ENCODE results near the gene CXCL3.

Gene CXCL3

DNA sequence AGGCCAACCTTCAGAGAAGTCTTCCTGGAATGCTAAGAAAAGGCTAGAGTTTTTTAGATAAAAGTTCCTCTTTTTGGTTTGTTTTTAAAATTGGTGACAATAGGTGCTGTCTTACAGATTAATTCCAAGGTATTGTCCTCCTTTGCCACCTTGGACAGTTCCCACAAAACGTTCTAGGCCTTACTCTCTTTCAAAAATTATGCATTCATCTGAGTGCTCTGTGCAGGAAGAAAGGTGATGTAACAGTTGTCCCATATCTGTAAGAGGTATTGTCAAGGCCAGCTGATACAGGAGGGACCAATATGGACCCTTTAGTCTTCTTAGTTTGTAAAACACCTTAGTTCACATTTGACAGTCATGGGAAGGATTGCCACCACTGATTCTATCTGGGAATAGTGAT lies 24.2 kb downstream of the CXCL3 start:
- no peak for DNase-seq (ENCODE audit: low read depth in 2 of 2)

- no peak for DNase-seq (ENCODE audit: low read depth in 2 of 2)
Observed at GRCh38 chr4:74013264-74013663, 25.2 kb downstream of the CXCL3 start.

GRCh38 chr4:74012130-74012529 lies 26.4 kb downstream of the CXCL3 start:
- DNase-seq (ENCODE audit: low read depth in 2 of 2), result no peak

- DNase-seq (ENCODE audit: low read depth in 2 of 2), result no peak
Observed at GRCh38 chr4:74009307-74009706, 29.2 kb downstream of the CXCL3 start.

DNA sequence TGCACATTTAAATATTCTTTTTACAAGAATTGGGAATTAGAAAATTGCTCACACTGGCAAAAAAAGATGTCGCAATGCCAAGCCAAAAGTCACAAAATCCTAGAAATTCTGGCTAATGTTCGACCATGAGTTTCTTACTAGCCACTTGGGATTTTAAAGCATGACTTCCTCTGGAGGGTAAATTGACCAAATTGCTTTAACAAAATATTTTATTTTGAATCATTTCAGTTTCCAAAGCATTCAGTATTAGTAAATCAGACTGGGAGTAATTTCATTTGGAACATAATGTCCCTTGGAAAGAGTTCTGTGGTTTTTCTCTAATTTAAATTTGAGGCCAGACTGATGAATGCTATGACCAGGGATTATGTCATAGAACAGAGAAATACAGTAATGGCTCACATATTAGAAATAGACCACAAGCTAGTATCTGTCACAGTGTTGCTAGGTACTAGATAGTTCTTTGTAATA lies 32.4 kb downstream of the CXCL3 start:
- DNase-seq (ENCODE audit: low read depth in 2 of 2), result peak in 1 of 2 experiments; percentile 6

DNA sequence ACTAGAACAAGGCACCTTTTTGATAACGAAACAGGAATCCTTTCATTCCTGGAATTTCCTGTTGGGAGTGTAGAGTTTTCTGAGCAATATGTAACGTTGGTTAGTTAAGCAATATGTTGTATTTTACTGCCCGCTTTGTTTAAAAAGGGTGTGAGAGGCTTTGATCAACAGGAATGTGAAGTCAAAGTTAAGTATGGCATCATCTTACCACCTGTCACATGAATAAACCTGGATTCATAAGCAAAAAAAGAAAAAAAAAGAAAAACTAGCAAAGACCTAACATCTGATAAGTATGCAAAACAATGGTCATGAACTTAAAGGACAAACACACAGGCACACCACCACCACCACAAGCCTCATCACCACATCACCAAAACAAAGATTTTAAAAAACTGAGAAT lies 33.0 kb downstream of the CXCL3 start:
- no peak for DNase-seq (ENCODE audit: low read depth in 2 of 2)

- DNase-seq (ENCODE audit: low read depth in 2 of 2), result no peak
Observed at GRCh38 chr4:74004668-74005067, 33.8 kb downstream of the CXCL3 start.

DNA sequence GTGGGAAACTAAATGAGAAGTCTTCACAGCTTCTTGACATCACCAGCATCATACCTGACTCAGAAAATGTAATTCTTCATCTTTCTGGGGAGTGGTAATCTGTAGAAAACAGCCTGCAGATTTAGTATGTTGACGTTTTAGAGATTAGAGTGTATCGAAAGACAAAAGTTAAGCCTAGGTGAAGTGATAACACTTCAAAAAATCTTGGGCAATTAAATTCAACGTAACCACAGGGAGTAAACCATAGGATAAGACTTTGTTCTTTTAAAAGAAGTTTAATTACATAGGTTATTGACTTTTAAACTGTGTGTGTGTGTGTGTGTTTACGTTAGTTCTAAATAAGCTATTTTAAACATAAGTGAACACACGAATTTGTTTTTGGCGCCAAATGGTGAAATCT lies 38.2 kb downstream of the CXCL3 start:
- DNase-seq (ENCODE audit: low read depth in 2 of 2), result no peak

GRCh38 chr4:73998040-73999011 lies 40.2 kb downstream of the CXCL3 start, which contains the start of gene CXCL5:
Gene CXCL5, minus strand, starts transcription at chr4:73998677. Its CDS starts 96 bp downstream, at chr4:73998581.
- peak; percentile 14 to 17 for DNase-seq (ENCODE audit: low read depth in 2 of 2)

- no peak for DNase-seq (ENCODE audit: low read depth in 2 of 2)
Observed at GRCh38 chr4:73992050-73992449, 46.4 kb downstream of the CXCL3 start.

DNA sequence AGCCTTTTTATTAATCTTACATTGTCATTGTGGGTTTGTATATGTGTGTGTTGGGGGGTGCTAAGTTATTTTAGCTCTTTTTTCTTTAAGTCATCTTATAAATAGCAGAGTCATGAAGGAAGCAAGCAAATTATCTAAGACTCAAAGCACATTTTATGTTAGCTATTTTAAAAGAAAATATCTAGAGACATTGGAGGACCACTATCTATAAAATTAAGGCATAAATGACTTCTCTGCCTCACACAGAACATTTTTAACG lies 46.8 kb downstream of the CXCL3 start:
- DNase-seq (ENCODE audit: low read depth in 2 of 2), result no peak

DNA sequence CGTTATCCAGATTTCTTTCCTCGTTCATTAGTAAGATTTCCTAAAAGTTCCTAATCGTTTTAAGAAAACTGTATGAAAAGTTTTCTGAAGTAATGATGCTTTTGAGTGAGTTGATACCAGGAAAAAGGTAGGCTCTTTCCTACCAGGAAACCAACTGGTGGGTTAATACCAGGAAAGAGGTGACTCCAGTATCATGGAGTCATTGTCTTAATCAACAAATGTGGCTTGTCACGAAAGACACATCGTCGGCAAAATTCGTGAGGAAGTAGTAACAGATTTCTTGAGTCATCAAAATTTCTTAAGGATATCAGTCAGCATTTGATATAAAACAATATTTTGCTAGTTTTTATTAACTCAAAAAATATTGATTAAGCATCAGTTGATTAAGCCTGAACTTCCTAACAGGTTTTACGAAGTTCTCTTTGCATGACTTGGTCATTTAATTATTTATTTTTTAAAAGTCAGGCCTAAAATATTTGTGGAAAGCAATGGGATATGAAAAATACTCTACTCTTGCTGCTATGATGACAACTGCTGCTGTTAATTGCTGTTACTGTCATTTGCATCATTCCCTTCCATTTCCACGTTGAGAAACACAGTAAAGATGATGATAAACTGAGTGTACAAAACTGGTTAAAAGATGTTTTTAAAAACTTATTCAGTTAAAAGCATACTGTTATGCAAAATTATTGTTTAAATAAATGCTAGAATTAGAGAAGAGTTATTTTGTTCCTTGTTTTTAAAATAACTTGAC lies 47.3 kb downstream of the CXCL3 start:
- no peak for DNase-seq (ENCODE audit: low read depth in 2 of 2)

- no peak for DNase-seq (ENCODE audit: low read depth in 2 of 2)
Observed at GRCh38 chr4:73989928-73990327, 48.6 kb downstream of the CXCL3 start.

GRCh38 chr4:73989031-73989430 lies 49.5 kb downstream of the CXCL3 start:
- no peak for DNase-seq (ENCODE audit: low read depth in 2 of 2)

- DNase-seq (ENCODE audit: low read depth in 2 of 2), result no peak
Observed at GRCh38 chr4:73988061-73988460, 50.4 kb downstream of the CXCL3 start, which contains the start of gene PPBP. Gene PPBP, minus strand, starts transcription at chr4:73988190. Its CDS starts 87 bp downstream, at chr4:73988103.
